Fibroblast of gingiva (primary cell): ENCODE data around the gene NGF.

Source experiments
- DNase-seq: peaks from one replicate; pipeline ENCODE4 v3.0.0-alpha.2; 2011; ENCODE audit warnings: low read depth

Gene NGF

GRCh38 chr1:115280064-115280463 lies 58.0 kb downstream of the NGF start:
- peak; percentile 90 for DNase-seq

DNA sequence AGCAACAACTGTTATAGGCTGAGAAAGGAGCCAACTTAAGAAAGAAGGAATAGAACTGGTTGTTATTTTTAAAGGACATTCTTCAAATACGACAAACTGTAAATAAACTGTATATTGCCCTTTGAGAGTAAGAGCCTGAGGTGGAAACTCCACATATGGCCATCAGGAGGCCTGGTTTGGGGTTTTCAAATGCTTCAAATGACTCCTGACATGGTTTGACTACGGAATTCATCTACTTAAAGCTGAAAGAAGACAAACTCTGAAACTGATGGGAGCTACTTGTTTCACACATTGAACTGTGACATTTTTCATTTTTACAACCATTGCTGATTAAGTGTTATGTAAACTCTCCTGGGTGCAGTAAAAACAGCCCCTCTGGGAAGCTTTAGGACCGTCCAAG lies 59.8 kb downstream of the NGF start:
- DNase-seq = no peak

DNA sequence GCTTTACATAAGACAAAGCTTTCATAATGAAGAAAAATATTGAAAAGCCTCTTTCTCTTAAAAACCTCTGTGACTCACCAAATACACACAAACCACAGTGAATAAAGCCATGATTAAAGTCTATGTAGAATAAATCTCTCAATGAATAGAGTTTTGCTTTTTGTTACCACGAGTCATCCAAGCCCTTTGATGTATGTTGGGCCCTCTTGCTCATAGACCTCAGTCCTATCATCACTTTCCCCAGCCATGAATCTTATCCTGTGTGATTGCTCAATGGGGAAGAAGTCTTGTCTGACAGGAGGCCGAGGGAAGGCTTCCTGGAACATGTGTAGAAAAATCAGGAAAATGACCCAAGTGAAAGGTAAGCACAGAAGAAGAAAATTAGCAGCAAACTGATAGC lies 60.8 kb downstream of the NGF start:
- DNase-seq = no peak

- peak; percentile 24 for DNase-seq
Measured at GRCh38 chr1:115275216-115275615, 62.8 kb downstream of the NGF start.

DNA sequence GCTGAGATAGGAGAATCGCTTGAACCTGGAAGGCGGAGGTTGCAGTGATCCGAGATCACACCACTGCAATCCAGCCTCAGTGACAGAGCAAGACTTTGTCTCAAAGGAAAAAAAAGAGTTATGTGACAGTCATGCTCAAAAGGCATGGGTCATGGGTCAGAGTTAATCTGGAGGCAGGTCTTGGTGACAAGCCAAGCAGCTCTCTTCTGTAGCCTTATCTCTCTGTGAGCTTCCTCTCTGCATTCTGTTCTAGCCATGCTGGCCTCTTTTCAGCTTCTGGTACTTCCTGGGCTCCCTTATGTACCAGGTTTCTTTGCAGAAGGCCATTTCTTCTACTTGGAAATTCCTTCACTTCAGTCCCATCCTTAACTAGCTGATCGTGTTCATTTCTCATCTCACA lies 63.6 kb downstream of the NGF start:
- DNase-seq = no peak

DNA sequence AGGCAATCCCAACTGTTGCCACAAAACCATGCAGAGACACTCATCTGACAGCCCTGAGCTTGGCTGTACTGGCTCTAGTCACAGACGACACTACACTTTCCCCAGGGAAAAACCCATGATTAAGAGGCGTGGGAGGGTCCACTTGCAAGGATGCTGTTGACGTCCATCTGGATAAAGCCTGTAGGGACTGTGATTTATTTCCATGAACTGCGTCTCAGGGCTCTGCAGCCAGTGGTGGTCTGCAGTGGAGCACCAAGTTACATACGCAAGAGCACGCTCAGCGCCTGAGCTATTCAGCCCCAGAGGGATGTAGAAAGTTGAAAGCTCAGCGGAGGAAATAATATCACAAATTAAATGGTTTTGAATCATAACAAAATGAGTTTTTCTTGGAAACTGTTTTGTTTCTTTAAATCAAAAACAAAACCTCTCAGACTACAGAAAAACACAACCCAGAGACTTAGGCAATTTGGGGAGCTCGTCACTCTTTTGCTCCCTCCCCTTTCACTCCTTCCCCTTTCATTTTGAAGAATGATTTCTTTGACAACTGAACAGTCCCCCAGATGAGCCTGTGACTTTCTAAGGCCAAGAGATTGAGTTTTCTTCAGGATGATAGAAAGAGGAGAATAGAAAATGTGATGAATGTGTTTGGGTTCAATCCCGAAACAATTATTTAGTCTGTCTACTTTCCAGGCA lies 71.2 kb downstream of the NGF start:
- peak; percentile 21 for DNase-seq

- no peak for DNase-seq
Measured at GRCh38 chr1:115265099-115265498, 73.0 kb downstream of the NGF start.

DNA sequence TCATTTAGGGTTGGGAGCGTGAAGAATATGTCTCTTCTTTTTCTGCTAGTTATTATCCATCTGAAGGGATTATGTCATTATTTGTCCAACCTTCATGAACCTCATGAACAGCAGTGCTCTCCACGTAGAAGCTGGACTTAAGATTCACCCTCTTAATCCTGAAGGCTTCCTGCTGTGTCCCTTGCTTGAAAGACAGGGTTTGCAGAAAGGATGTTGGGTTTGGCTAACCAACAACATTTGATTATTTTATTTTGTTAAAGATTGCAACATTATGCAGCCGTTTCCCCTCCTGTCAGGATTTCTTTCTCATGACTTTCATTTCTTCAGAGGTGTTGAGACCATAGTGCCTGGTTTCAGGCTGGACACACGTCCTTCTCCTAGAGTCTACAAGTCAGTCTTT lies 75.2 kb downstream of the NGF start:
- peak; percentile 47 for DNase-seq

GRCh38 chr1:115261496-115261895 lies 76.6 kb downstream of the NGF start:
- peak; percentile 31 for DNase-seq

DNA sequence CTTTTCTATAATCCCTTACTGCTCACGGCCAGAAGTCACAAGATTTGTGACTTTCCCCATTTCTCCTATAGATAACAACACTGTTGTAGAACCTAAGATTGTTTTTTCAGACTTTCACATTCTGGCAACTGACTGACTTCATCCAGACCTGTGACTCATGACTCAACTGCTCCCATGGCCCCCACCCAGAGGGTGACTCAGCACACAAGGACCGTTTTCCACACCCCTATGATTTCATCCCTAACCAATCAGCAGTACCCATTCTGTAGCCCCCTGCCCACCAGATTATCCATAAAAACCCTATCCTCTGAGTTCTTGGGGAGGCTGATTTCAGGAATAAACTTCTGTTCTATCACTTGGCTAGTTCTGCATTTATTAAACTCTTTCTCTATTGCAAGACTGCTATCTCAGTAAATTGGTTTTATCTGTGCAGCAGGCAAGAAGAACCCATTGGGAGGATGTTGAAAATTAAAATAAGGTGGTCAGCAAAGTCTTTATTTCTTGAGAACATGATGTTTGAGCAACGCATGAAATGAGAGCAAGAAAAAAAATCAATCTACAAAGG lies 79.7 kb downstream of the NGF start:
- peak; percentile 44 for DNase-seq

DNA sequence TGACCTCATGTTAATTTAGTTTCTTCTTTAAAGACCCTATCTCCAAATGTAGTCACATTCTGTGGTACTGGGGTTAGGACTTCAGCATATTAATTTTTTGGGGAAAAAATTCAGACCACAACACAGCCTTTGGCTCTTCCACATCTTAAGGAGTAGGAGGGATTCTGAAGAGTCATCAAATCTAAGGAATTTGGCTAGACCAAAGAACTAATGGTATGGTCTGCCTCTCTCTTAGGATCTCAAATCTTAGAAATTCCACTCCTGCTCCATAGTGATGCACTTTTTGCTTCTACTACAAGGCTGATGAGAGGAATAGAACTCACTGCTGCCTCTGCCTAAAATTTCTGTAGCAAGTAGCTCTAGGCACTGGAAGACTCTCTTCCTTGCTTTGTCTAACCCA lies 80.5 kb downstream of the NGF start:
- no peak for DNase-seq

DNA sequence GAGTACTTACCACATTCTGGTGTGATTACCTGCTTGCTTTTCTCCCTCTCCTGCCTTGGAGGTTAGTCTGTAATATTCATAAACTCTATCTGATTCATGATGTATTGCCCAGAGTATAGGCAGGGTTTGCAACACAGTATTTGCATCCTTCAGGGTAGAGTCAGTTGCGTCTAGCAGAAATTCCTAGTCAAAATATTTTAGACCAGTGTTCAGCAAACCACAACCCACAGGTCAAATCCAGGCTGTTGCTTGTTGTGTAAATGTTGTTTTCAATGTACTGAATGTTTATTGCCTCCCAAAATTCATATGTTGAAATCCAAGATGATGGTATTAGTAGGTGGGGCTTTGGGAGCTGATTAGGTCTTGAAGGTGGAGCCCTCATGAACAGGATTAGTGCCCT lies 82.9 kb downstream of the NGF start:
- peak; percentile 35 for DNase-seq

- no peak for DNase-seq
Measured at GRCh38 chr1:115252585-115252984, 85.5 kb downstream of the NGF start.

- peak; percentile 88 for DNase-seq
Measured at GRCh38 chr1:115251856-115252255, 86.2 kb downstream of the NGF start.

DNA sequence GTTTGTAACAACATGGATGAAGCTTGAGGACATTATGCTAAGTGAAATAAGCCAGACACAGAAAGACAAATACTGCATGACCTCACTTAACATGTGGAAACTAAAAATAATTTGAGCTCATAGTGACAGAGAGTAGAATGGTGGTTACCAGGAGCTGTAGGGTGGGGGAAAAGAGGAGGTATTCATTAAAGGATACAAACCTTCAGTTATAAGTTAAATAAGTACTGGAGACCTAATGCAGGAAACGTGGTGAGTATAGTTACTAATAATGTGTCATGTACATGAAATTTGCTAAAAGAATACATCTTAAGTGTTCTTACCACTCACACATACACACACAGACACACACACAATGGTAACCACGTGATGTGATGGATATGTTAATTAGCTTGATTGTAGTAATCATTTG lies 86.7 kb downstream of the NGF start:
- DNase-seq = peak; percentile 10

DNA sequence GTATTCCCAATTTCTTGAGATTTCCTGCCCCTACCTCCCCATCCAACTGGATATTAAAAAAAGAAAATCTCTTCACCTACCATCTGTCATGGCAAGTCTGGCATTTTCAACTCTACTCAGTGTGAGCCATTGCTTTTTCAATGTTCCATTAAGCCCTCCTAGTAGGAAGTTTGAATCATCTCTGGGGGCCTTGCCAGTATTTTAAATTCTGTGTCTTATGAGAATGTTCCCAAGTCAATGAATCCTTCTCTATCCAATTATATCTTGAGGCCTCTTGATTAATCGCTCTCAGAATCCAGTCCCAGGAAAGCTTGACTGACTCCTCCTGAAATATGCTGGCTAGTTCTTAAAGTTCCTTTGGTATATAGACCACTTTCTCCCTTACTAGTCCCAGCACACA lies 91.5 kb downstream of the NGF start:
- no peak for DNase-seq

GRCh38 chr1:115245227-115245626 lies 92.8 kb downstream of the NGF start:
- DNase-seq = no peak

DNA sequence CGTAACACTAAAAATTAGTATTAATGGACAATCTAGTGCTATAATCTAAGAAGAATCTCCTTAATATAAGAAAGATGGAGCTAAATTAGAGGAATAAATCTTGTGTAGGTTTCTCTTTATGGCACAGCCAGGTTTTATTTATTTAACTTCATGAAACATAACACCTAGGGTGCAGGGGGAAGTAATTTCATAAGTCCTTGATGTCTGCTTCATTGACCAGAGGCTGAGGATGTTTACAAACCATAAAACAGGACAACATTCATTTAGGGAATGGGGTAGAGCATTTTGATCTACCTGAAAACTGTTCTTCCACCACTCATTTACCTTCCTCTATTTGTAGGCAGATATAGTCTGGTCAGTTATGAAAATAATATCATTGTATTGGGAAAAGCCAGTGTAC lies 95.5 kb downstream of the NGF start:
- no peak for DNase-seq

GRCh38 chr1:115241309-115241708 lies 96.7 kb downstream of the NGF start:
- no peak for DNase-seq

- DNase-seq = no peak
Measured at GRCh38 chr1:115240297-115240696, 97.8 kb downstream of the NGF start.

DNA sequence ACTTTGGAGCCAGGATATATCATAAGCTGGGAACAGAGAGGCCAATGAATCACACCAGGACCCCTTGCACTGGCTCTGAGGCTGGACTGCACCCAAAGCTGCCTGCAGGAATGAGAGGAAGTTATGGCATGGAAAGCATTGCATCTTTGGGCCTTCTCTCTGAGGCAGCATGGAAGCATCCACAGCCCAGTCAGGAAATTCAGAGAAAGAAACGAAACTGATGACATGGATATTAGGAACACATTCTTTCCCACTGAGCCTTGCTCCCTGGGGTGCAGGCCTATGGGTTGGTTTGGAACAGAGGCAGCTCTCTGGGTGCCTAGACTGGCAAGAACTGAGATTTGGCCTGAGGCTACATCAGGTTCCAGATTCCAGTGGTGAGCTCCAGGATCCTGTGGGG lies 98.6 kb downstream of the NGF start:
- DNase-seq = peak; percentile 55

DNA sequence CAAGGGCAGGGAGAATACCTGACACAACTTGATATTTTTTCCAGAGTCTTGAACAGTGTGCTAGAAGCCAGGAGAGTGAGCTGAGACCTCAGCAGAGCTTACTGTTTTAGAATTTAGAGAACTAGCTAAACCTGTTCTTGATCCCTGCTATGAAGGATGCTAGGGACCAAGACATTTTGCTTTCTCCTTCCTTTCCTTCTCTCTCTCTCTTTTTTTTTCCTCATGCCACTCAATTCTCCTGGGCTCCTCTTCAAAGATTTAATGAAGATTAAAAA lies 99.0 kb downstream of the NGF start:
- DNase-seq = no peak

GRCh38 chr1:115238336-115239147 lies 99.5 kb downstream of the NGF start:
- DNase-seq = no peak

DNA sequence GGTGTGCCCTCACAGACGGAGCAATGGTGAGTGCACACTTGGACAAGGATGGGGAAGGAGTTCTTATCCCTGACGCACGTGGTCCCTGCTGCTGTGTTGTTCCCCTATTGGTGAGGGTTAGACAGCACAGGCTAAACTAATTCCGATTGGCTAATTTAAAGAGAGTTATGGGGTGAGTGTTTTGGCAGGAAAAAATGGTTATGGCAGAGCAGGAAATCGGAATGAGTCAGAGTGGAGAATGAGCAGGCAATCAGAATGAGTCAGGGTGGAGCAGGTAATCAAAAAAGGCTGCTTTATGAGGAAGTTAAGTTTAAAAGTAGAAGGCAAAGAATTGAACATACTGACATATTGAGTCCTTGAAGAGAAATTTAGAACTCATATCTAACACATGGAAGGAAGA lies 100.5 kb downstream of the NGF start:
- no peak for DNase-seq
